ENCODE results near the gene DDX56. TPM values are rescaled to one million over a fixed set of nuclear protein-coding genes. Genes with fewer than 3 reads are reported as not detected.
A peak's percentile ranks its signal among the peaks of the same experiment; 100 is the strongest.

DDX56 gene
- polyA plus RNA-seq, 1 experiment = 45.9 TPM

GRCh38 chr7:44595934-44596635, 22.4 kb upstream of the DDX56 start:
- no peaks in the 10 kb centered on the region for H3K9me3 ChIP-seq (ENCODE audit: control insufficient read depth, insufficient read depth, low read length)
- ChIA-PET CTCF (no interaction called here), POLR2A (no interaction called here)
- peaks cover 4% of the 10 kb centered on the region for H3K27me3 ChIP-seq (ENCODE audit: control insufficient read depth, insufficient read depth, low read length)
- no peak for DNase-seq (ENCODE audit: low read depth, low spot score)
- TF ChIP-seq CTCF (IDR thresholded peaks at IDR 0.05; ENCODE audit: low read depth, low read length) = no peak
- H3K27ac ChIP-seq (ENCODE audit: low read depth, low read length) = no peak overlapping the region
- H3K4me3 ChIP-seq (ENCODE audit: low read depth, low read length) = no peak overlapping the region

GRCh38 chr7:44590910-44591309, 17.2 kb upstream of the DDX56 start:
- Histone ChIP-seq H3K27me3 (ENCODE audit: control insufficient read depth, insufficient read depth, low read length) (no peaks in the 10 kb centered on the region), H3K9me3 (ENCODE audit: control insufficient read depth, insufficient read depth, low read length) (no peaks in the 10 kb centered on the region), H3K4me3 (ENCODE audit: low read depth, low read length) (no peak overlapping the region), H3K27ac (ENCODE audit: low read depth, low read length) (no peak overlapping the region)
- ChIA-PET CTCF (interaction anchor here (0.5 to 1.2 kb wide), 7 partner anchors 11 to 545 kb away, joined by 3 to 4 read pairs (median 3); no protein-coding TSS in a partner anchor), POLR2A (interaction anchor here (0.6 to 1.1 kb wide), 3 partner anchors 17 to 206 kb away, joined by 3 to 4 read pairs (median 3); partner anchors contain the start of gene DDX56)
- TF ChIP-seq CTCF (IDR thresholded peaks at IDR 0.05; ENCODE audit: low read depth, low read length) = no peak
- DNase-seq (ENCODE audit: low read depth, low spot score) = no peak

- POLR2A ChIA-PET = no interaction called here
- peak; percentile 78 for TF ChIP-seq CTCF (IDR thresholded peaks at IDR 0.05; ENCODE audit: low read depth, low read length)
- CTCF ChIA-PET = interaction anchor here (0.6 to 1.3 kb wide), 12 partner anchors 14 to 547 kb away, joined by 3 to 10 read pairs (median 4); partner anchors contain the start of gene DDX56
Observed at GRCh38 chr7:44587843-44588711, 14.4 kb upstream of the DDX56 start.

GRCh38 chr7:44583146-44583865, 9.6 kb upstream of the DDX56 start:
- TF ChIP-seq CTCF (IDR thresholded peaks at IDR 0.05; ENCODE audit: low read depth, low read length) = no peak
- Histone ChIP-seq H3K4me3 (ENCODE audit: low read depth, low read length) (peak overlapping the region; percentile 79; the same call in 1 of the 2 replicates), H3K27me3 (ENCODE audit: control insufficient read depth, insufficient read depth, low read length) (peaks cover 5% of the 10 kb centered on the region), H3K9me3 (ENCODE audit: control insufficient read depth, insufficient read depth, low read length) (no peaks in the 10 kb centered on the region; the same call in 1 of the 2 replicates), H3K27ac (ENCODE audit: low read depth, low read length) (peak overlapping the region; percentile 95)
- CTCF ChIA-PET = interaction anchor here (0.6 to 1.7 kb wide), 3 partner anchors 263 to 553 kb away, joined by 3 to 6 read pairs (median 4); no protein-coding TSS in a partner anchor
- POLR2A ChIA-PET = interaction anchor here (0.6 to 2.0 kb wide), 3 partner anchors 10 to 164 kb away, joined by 3 to 11 read pairs (median 4); partner anchors contain the start of gene DDX56
- DNase-seq (ENCODE audit: low read depth, low spot score) = no peak

More at GRCh38 chr7:44587843-44588711, 14.4 kb upstream of the DDX56 start:
- Histone ChIP-seq H3K27ac (ENCODE audit: low read depth, low read length) (no peak overlapping the region), H3K9me3 (ENCODE audit: control insufficient read depth, insufficient read depth, low read length) (no peaks in the 10 kb centered on the region), H3K4me3 (ENCODE audit: low read depth, low read length) (no peak overlapping the region), H3K27me3 (ENCODE audit: control insufficient read depth, insufficient read depth, low read length) (peaks cover 5% of the 10 kb centered on the region)
- DNase-seq (ENCODE audit: low read depth, low spot score) = no peak

All from AG04450 (cell line).